ENCODE data around the gene COX5B. TPM values are rescaled to one million over a fixed set of nuclear protein-coding genes. Genes with fewer than 3 reads are reported as not detected.
"Not testable (repeated sequence)": the region's sequence is repeated elsewhere in the genome, so short reads cannot be mapped to it uniquely, and the experiment has no call there.

Gene COX5B
- total RNA-seq, 1 donor from 2014 or later, result 237 TPM

- H3K36me3 Mint-ChIP-seq (ENCODE audit: low read depth), result peaks cover 13% of the 10 kb centered on the region
These were observed 23.6 kb downstream of the COX5B start, which contains the start of gene C2orf92 for GRCh38 chr2:97669448-97669847. C2orf92 (plus strand) TSS chr2:97669713; CDS start chr2:97669789, 76 bp downstream.

GRCh38 chr2:97670471-97670870 is 24.6 kb downstream of the COX5B start:
- peaks cover 13% of the 10 kb centered on the region for H3K36me3 Mint-ChIP-seq (ENCODE audit: low read depth)
- no peak for DNase-seq (ENCODE audit: low spot score)
- peaks cover 25% of the 10 kb centered on the region for H3K4me1 Mint-ChIP-seq (ENCODE audit: low read depth)
- intact Hi-C loops (cut with micrococcal nuclease), result no loop called here
- no peaks in the 10 kb centered on the region for H3K9me3 Mint-ChIP-seq
- H3K27ac Mint-ChIP-seq, result no peak overlapping the region
- no peak overlapping the region for H3K4me3 Mint-ChIP-seq (ENCODE audit: low read depth)
- H3K27me3 Mint-ChIP-seq (ENCODE audit: low read depth), result no peaks in the 10 kb centered on the region

More at GRCh38 chr2:97669448-97669847, 23.6 kb downstream of the COX5B start, which contains the start of gene C2orf92:
- no peak within 1 kb of the TSS for H3K4me3 Mint-ChIP-seq (ENCODE audit: low read depth)
- H3K27me3 Mint-ChIP-seq (ENCODE audit: low read depth), result no peaks in the 10 kb centered on the region
- no peak within 1 kb of the TSS for H3K27ac Mint-ChIP-seq
- H3K4me1 Mint-ChIP-seq (ENCODE audit: low read depth), result peaks cover 23% of the 10 kb centered on the region
- H3K9me3 Mint-ChIP-seq, result no peaks in the 10 kb centered on the region
- intact Hi-C loops (cut with micrococcal nuclease), result no loop called here
- no peak for DNase-seq (ENCODE audit: low spot score)

DNA sequence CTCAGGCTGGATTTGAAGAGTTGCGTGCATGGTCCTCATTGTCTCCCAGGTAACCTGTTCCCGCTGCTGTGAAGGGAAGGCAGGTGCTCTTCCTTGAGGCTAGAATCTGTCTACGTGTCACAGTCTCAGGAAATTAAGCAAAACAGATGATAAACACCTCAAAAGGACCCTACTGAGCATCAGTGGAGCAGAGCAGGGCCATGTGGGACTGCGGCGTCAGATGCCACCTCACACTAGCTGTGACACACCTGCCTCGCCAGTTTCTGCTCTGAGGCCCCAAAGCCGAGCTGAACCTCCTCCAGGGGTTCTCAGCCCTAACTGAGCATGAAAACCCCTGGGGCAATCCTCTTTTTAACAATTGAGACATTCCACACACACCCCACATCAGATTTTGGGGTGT is 25.7 kb downstream of the COX5B start:
- Mint-ChIP-seq H3K4me3 (ENCODE audit: low read depth) (no peak overlapping the region), H3K4me1 (ENCODE audit: low read depth) (peaks cover 30% of the 10 kb centered on the region), H3K9me3 (no peaks in the 10 kb centered on the region), H3K36me3 (ENCODE audit: low read depth) (peaks cover 13% of the 10 kb centered on the region), H3K27me3 (ENCODE audit: low read depth) (no peaks in the 10 kb centered on the region), H3K27ac (peak overlapping the region; percentile 21)
- no peak for DNase-seq (ENCODE audit: low spot score)
- intact Hi-C loops (cut with micrococcal nuclease), result no loop called here

DNA sequence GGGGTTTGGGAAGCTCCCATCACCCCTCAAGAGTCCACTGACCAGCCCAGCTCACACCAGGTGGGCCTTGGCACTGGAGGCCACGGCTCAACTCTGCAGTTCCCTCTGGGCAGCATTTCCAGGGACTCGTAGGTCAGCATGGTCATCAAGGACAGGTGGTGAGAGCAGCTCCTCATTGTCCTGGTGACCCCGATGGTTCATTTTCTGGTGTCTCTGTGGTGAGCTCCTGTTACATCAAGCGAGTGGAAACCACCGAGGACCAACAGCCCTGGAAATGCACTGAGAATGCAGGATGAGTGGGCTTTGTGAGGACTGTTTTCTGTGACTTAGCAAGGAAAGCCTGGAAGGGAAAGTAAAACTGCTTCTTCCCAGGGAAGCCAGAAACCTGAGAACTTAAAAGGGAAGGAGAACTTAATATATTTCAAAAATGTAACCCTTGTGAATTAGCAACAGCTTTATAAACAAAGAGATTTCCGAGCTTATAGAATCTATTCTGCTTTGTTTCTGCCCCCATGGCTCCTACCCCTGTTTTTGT is 26.8 kb downstream of the COX5B start:
- Mint-ChIP-seq H3K27ac (peak overlapping the region; percentile 98), H3K36me3 (ENCODE audit: low read depth) (peaks cover 22% of the 10 kb centered on the region), H3K4me1 (ENCODE audit: low read depth) (peaks cover 37% of the 10 kb centered on the region)
- not testable (repeated sequence) for H3K27me3 Mint-ChIP-seq (ENCODE audit: low read depth); H3K9me3 Mint-ChIP-seq; H3K4me3 Mint-ChIP-seq (ENCODE audit: low read depth); DNase-seq (ENCODE audit: low spot score)
- intact Hi-C loops (cut with micrococcal nuclease), result loop anchor here (1.0 kb wide), 1 partner anchor 8 kb away; the partner anchor contains the start of gene ACTR1B

DNA sequence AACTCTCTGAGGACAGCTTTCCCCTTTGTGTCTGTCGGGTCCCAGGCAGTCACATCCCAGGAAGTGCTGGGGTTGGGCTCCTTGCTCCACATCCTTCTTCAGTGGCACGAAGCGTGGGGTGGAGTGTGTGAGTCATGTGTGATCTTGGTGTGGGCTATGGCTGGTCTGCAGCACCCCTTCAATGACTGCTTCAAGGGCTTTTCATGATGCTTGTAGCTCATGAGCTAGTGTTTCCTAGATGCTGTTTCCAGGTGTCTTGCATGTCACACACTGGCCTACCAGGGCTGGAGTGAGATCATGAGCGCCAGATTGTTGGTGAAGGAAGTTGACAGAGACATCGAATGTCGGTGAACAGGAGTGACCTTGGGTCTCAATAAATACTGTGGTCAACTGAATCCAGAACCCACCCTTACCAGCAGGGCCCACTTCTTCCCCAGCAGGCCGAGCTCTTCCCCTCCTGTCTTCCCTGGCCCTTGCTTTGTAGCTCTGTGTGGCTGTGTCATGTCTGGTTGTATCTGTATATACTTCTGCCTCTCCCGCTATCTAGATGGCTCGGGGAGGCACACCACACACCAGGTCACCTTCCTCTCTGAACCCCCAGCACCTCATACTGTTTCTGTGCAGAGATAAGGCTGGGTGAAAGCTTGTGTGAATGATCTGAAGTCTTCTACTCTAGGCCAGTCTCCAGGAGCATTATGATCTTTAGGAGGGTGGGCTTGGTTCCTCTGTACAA is 27.5 kb downstream of the COX5B start:
- intact Hi-C loops (cut with micrococcal nuclease), result loop anchor here (1.0 kb wide), 1 partner anchor 9 kb away; the partner anchor contains the start of gene ACTR1B
- Mint-ChIP-seq H3K27ac (peak overlapping the region; percentile 98), H3K4me1 (ENCODE audit: low read depth) (peaks cover 39% of the 10 kb centered on the region)

GRCh38 chr2:97673915-97674283 is 28.0 kb downstream of the COX5B start:
- Mint-ChIP-seq H3K4me1 (ENCODE audit: low read depth) (peaks cover 41% of the 10 kb centered on the region), H3K27me3 (ENCODE audit: low read depth) (no peaks in the 10 kb centered on the region), H3K9me3 (peaks cover 4% of the 10 kb centered on the region), H3K36me3 (ENCODE audit: low read depth) (peaks cover 22% of the 10 kb centered on the region), H3K27ac (peak overlapping the region; percentile 98), H3K4me3 (ENCODE audit: low read depth) (peak overlapping the region; percentile 34)
- no peak for DNase-seq (ENCODE audit: low spot score)
- intact Hi-C loops (cut with micrococcal nuclease), result loop anchor here (1.0 kb wide), 2 partner anchors 10 to 14 kb away; partner anchors contain the start of gene ACTR1B

More for the DNA sequence above, 27.5 kb downstream of the COX5B start:
- no peak for DNase-seq (ENCODE audit: low spot score)
- peaks cover 24% of the 10 kb centered on the region for H3K36me3 Mint-ChIP-seq (ENCODE audit: low read depth)
- no peaks in the 10 kb centered on the region for H3K27me3 Mint-ChIP-seq (ENCODE audit: low read depth)
- H3K9me3 Mint-ChIP-seq, result peaks cover 3% of the 10 kb centered on the region
- peak overlapping the region; percentile 34 for H3K4me3 Mint-ChIP-seq (ENCODE audit: low read depth)

GRCh38 chr2:97675430-97676113 is 29.7 kb downstream of the COX5B start:
- intact Hi-C loops (cut with micrococcal nuclease), result no loop called here
- Mint-ChIP-seq H3K36me3 (ENCODE audit: low read depth) (peaks cover 16% of the 10 kb centered on the region), H3K4me1 (ENCODE audit: low read depth) (peaks cover 41% of the 10 kb centered on the region), H3K9me3 (peaks cover 4% of the 10 kb centered on the region), H3K27me3 (ENCODE audit: low read depth) (no peaks in the 10 kb centered on the region), H3K27ac (no peak overlapping the region), H3K4me3 (ENCODE audit: low read depth) (no peak overlapping the region)
- DNase-seq (ENCODE audit: low spot score), result no peak

DNA sequence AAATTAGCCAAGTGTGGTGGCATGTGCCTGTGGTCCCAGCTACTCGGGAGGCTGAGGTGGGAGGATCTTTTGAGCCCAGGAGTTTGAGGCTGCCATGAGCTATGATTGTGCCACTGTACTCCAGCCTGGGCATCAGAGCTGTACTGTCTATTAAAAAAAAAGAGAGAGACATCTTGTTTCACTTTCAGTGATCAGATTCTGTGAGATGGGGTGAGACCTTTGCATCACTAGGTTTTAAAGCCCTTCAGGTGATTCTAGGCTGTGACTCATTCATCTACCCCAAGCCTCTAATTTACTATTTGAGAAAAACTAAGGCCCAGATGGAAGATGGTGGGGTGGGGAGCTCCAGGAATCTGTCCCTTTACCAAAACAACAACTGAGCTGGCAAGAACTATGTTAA is 30.8 kb downstream of the COX5B start:
- Mint-ChIP-seq H3K27ac (peak overlapping the region; percentile 8), H3K4me1 (ENCODE audit: low read depth) (peaks cover 41% of the 10 kb centered on the region), H3K4me3 (ENCODE audit: low read depth) (no peak overlapping the region), H3K9me3 (peaks cover 4% of the 10 kb centered on the region), H3K27me3 (ENCODE audit: low read depth) (no peaks in the 10 kb centered on the region), H3K36me3 (ENCODE audit: low read depth) (peaks cover 16% of the 10 kb centered on the region)
- intact Hi-C loops (cut with micrococcal nuclease), result no loop called here
- no peak for DNase-seq (ENCODE audit: low spot score)

DNA sequence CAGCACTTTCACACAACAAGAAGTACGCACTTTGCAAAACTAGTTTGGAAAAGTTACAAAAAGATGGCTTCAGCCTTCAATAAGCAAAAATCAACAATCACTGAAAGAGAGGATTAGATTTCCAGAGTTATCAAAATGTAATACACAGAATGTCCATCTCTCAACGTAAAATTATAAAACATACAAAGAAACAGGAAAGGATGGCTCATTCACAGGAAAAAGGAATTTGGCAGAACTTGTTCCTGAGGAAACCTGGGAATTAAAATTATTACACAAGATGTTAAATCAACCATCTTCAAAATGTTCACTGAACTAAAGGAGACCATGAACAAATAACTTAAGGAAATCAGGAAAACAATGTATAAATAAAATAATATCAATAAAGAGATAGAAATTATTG is 31.6 kb downstream of the COX5B start:
- intact Hi-C loops (cut with micrococcal nuclease), result no loop called here
- Mint-ChIP-seq H3K9me3 (peaks cover 4% of the 10 kb centered on the region), H3K27ac (no peak overlapping the region), H3K4me3 (ENCODE audit: low read depth) (no peak overlapping the region), H3K36me3 (ENCODE audit: low read depth) (peaks cover 16% of the 10 kb centered on the region), H3K4me1 (ENCODE audit: low read depth) (peaks cover 43% of the 10 kb centered on the region), H3K27me3 (ENCODE audit: low read depth) (no peaks in the 10 kb centered on the region)
- DNase-seq (ENCODE audit: low spot score), result no peak

DNA sequence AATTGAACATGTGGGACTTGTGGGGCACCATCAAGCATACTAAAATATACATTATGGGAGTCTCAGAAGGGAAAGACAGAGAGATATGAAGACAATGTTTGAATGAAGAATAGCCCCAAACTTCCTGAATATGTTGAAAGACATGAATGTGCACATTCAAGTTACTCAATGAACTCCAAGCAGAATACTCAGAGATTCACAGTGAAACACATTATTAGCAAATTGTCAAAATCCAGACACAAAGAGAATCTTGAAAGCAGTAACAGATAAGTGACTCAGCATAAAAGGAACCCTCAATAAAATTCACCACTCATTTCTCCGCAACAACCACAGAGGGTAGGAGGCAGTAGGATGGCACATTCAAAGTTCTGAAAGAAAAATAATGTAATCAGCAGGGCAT is 32.4 kb downstream of the COX5B start:
- intact Hi-C loops (cut with micrococcal nuclease), result no loop called here
- H3K4me1 Mint-ChIP-seq (ENCODE audit: low read depth), result peaks cover 39% of the 10 kb centered on the region
- peaks cover 16% of the 10 kb centered on the region for H3K36me3 Mint-ChIP-seq (ENCODE audit: low read depth)
- H3K9me3 Mint-ChIP-seq, result peaks cover 4% of the 10 kb centered on the region
- no peaks in the 10 kb centered on the region for H3K27me3 Mint-ChIP-seq (ENCODE audit: low read depth)
- no peak overlapping the region for H3K4me3 Mint-ChIP-seq (ENCODE audit: low read depth)
- H3K27ac Mint-ChIP-seq, result no peak overlapping the region
- no peak for DNase-seq (ENCODE audit: low spot score)

DNA sequence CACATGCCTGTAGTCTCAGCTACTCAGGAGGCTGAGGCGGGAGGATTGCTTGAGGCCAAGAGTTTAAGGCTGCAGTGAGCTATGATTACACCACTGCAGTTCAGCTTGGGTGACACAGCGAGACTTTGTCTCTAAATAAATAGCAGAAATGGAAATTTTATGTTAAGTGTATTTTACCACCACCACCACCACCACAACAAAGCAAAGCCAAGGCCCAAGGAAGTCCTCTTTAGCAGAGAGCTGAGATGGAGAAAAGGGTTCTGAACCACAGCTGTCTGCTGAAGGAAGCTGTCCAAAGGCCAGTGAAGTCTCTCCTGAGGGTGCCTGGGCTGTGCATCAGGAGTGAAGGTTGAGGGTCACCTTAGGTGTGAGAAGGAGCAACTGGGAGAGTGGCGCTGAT is 41.4 kb downstream of the COX5B start:
- Mint-ChIP-seq H3K27ac (peak overlapping the region; percentile 49), H3K4me1 (ENCODE audit: low read depth) (peaks cover 17% of the 10 kb centered on the region)
- intact Hi-C loops (cut with micrococcal nuclease); H3K4me3 Mint-ChIP-seq (ENCODE audit: low read depth); H3K27me3 Mint-ChIP-seq (ENCODE audit: low read depth); DNase-seq (ENCODE audit: low spot score); H3K9me3 Mint-ChIP-seq; H3K36me3 Mint-ChIP-seq (ENCODE audit: low read depth): not testable (repeated sequence)

- H3K9me3 Mint-ChIP-seq, result no peaks in the 10 kb centered on the region
- DNase-seq (ENCODE audit: low spot score), result no peak
- peak overlapping the region; percentile 78 for H3K27ac Mint-ChIP-seq
- intact Hi-C loops (cut with micrococcal nuclease), result loop anchor here (1.0 kb wide), 1 partner anchor 14 kb away; no protein-coding TSS in a partner anchor
- peaks cover 16% of the 10 kb centered on the region for H3K4me1 Mint-ChIP-seq (ENCODE audit: low read depth)
- no peak overlapping the region for H3K4me3 Mint-ChIP-seq (ENCODE audit: low read depth)
- no peaks in the 10 kb centered on the region for H3K36me3 Mint-ChIP-seq (ENCODE audit: low read depth)
- no peaks in the 10 kb centered on the region for H3K27me3 Mint-ChIP-seq (ENCODE audit: low read depth)
These were observed 42.4 kb downstream of the COX5B start for GRCh38 chr2:97688062-97688827.

Data from activated T-helper 2 cell treated with anti-CD3 and anti-CD28 coated beads, Interferon-gamma antibody, Interleukin-2, Interleukin-4, amounts not matched to agents 10 μg/mL and 5 μg/mL and 100 μg/mL, durations not matched to agents 14 hours and 24 hours and 36 hours (primary cell).